SK-N-SH treated with all-trans-retinoic acid at 6 μM for 48 hours (cell line): ENCODE data around the gene PIANP.

Experiments used
- CREB5 ChIP-seq: fragments of 250-450 bp; sonication (Bioruptor Pico); IDR thresholded peaks from 2 replicates; pipeline ENCODE4 v1.5.1; 2020; ENCODE audit warnings: low read depth, mild to moderate bottlenecking, moderate library complexity
- CSDC2 ChIP-seq: fragments of 250-450 bp; sonication (Bioruptor Pico); IDR thresholded peaks from 2 replicates; pipeline ENCODE4 v1.5.0; 2020; ENCODE audit warnings: mild to moderate bottlenecking, moderate library complexity
- GLIS3 ChIP-seq: fragments of 250-450 bp; sonication (Bioruptor Pico); IDR thresholded peaks from 2 replicates; pipeline ENCODE4 v1.5.0; 2020; ENCODE audit warnings: mild to moderate bottlenecking, moderate library complexity
- PATZ1 ChIP-seq: fragments of 250-450 bp; sonication (Bioruptor Pico); IDR thresholded peaks from 2 replicates; pipeline ENCODE4 v1.8.0; 2020; ENCODE audit warnings: mild to moderate bottlenecking, moderate library complexity, borderline replicate concordance
- TCF4 ChIP-seq: fragments of 250-450 bp; sonication (Bioruptor Pico); IDR thresholded peaks from 2 replicates; pipeline ENCODE4 v1.8.0; 2021; ENCODE audit warnings: mild to moderate bottlenecking, moderate library complexity, borderline replicate concordance
- ZC3H10 ChIP-seq: fragments of 250-450 bp; sonication (Bioruptor Pico); IDR thresholded peaks from 2 replicates; pipeline ENCODE4 v1.5.1; 2021; ENCODE audit warnings: mild to moderate bottlenecking, moderate library complexity
- ZFP30 ChIP-seq: fragments of 450-650 bp; formaldehyde crosslinking; IDR thresholded peaks from 2 replicates; pipeline ENCODE4 v1.5.0; 2022; ENCODE audit warnings: mild to moderate bottlenecking, moderate library complexity

DNA sequence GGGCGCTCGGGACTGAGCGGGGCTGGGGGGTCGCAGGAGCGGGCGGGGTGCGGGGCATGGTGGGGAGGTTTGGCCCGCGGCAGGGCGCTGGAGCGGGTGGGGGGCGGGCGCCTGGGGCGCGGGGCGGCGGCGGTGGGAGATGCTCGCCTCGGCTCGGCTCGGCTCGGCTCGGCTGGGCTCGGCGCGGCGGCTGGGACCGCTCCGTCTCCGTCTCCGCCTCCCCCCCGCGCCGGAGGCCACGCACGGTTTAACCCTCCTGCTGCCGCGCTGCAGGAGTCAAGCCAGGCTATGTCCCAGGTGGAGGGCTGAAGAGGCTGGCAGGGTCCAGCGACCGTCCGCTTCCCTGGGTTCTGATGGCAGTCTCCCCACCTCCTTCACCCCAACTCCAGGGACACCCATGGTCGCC is at the start of gene PIANP:
- no peak for TF ChIP-seq PATZ1
- no peak for TF ChIP-seq CSDC2 (CRISPR knock-in tag)
- TF ChIP-seq ZFP30 (CRISPR knock-in tag) = no peak
- TF ChIP-seq CREB5 (CRISPR knock-in tag) = no peak
- no peak for TF ChIP-seq GLIS3 (CRISPR knock-in tag)
- TF ChIP-seq TCF4 (CRISPR knock-in tag) = no peak
- TF ChIP-seq ZC3H10 (CRISPR knock-in tag) = no peak
